HUES6 (cell line): ENCODE data around the gene SPOP.
"Not testable (repeated sequence)": the region's sequence is repeated elsewhere in the genome, so short reads cannot be mapped to it uniquely, and the experiment has no call there.

ENCODE experiments used
- H3K27ac ChIP-seq: 2 replicates; pipeline ENCODE4 v1.7.0; 2013; ENCODE audit warnings: low read depth, mild to moderate bottlenecking, low read length, inconsistent platforms
- H3K27me3 ChIP-seq: 2 replicates; pipeline ENCODE4 v1.6.1; 2013; ENCODE audit warnings: low read length; ENCODE audit not compliant: control insufficient read depth, insufficient read depth
- H3K36me3 ChIP-seq: 2 replicates; pipeline ENCODE4 v1.6.1; 2013; ENCODE audit warnings: low read length; ENCODE audit not compliant: control insufficient read depth, insufficient read depth
- H3K4me1 ChIP-seq: 2 replicates; pipeline ENCODE4 v1.6.1; 2013; ENCODE audit warnings: low read length; ENCODE audit not compliant: control insufficient read depth, insufficient read depth
- H3K4me3 ChIP-seq: 2 replicates; pipeline ENCODE4 v1.5.1; 2013; ENCODE audit warnings: low read depth, low read length
- H3K9ac ChIP-seq: one replicate; pipeline ENCODE4 v1.6.1; 2013; ENCODE audit warnings: mild to moderate bottlenecking, low read length
- H3K9me3 ChIP-seq: 2 replicates; pipeline ENCODE4 v1.6.1; 2013; ENCODE audit warnings: low read depth, low read length; ENCODE audit not compliant: control insufficient read depth, insufficient read depth

The SPOP gene

DNA sequence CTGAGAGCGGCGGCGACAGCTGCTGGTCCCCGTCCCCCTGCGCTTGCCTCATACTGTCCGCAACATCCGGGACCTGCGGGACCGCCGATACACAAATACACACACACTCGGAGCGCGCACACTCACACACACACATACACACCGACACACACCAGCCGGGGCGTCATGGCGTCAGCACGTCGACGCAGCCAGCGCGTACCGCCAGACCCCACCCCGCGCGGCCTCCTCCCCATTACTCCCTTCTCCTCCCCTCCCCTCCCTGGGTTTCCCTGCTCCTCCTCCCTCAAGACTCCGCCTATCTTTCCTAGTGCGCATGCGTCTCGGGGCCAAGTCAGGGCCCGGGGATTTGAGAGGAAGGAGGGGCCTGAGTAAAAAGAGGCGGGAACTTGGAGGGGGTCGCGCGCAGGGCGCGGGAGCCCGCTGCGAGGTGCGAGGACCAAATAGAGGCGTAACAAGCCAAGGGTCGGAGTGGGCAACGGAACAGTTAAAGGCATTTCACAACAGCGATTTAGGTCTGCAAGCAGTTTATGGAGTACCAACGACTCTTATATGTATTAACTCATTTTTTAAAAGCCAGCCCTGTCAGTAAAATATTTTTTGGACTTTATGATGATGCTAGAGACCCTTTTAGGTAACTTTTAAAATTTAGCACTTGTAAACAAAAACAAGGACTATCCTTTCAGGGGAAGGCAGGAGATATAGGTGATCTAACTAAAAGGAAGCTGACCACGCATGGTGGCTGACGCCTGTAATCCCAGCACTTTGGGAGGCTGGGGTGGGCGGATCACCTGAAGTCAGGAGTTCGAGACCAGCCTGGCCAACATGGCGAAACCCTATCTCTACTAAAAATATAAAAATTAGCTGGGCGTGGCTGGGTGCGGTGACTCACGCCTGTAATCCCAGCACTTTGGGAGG lies at the start of gene SPOP:
Gene SPOP (minus strand): TSS at position 165 of the 915 bp plus-strand sequence. CDS start 55,287 bp downstream, outside the sequence.
- Histone ChIP-seq H3K4me1 (peaks cover 9% of the 10 kb centered on the region), H3K27me3 (no peaks in the 10 kb centered on the region), H3K4me3 (peak within 1 kb of the TSS; percentile 64), H3K9ac (peak within 1 kb of the TSS; percentile 46), H3K36me3 (peaks cover 3% of the 10 kb centered on the region; the same call in 1 of the 2 replicates), H3K9me3 (peaks cover 3% of the 10 kb centered on the region; the same call in 1 of the 2 replicates), H3K27ac (peak within 1 kb of the TSS; percentile 1; the same call in 1 of the 2 replicates)

DNA sequence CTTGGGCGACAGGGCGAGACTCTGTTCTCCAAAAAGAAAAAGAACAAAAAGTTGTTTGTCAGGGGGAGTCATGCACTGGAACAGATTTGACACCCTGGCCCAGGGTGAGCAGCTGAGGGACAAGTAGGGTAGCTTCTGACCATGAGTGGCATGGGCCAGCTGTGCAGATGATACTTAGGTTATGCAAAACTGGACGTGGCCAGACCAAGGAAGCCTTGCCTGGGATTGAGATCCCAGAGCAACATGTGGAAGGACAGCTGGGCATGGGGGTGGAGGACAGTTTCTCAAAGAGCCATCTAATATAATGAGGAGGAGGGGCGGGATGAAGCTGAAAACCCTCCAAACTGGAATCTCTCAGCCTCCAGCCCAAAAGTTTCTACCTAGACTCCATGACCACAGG lies 49.5 kb upstream of the SPOP start:
- Histone ChIP-seq H3K27me3 (no peaks in the 10 kb centered on the region), H3K4me1 (no peaks in the 10 kb centered on the region), H3K27ac (no peak overlapping the region), H3K9me3 (no peaks in the 10 kb centered on the region), H3K4me3 (no peak overlapping the region), H3K9ac (no peak overlapping the region), H3K36me3 (peaks cover 20% of the 10 kb centered on the region)

GRCh38 chr17:49725452-49726130 lies 47.7 kb upstream of the SPOP start:
- Histone ChIP-seq H3K27me3 (no peaks in the 10 kb centered on the region), H3K9ac (no peak overlapping the region), H3K9me3 (no peaks in the 10 kb centered on the region), H3K4me1 (no peaks in the 10 kb centered on the region), H3K36me3 (peaks cover 32% of the 10 kb centered on the region), H3K27ac (no peak overlapping the region), H3K4me3 (no peak overlapping the region)

GRCh38 chr17:49724552-49724951 lies 46.7 kb upstream of the SPOP start:
- not testable (repeated sequence) for H3K27me3 ChIP-seq, H3K4me1 ChIP-seq, H3K27ac ChIP-seq, H3K4me3 ChIP-seq, H3K9ac ChIP-seq, H3K9me3 ChIP-seq
- H3K36me3 ChIP-seq, result peaks cover 40% of the 10 kb centered on the region

DNA sequence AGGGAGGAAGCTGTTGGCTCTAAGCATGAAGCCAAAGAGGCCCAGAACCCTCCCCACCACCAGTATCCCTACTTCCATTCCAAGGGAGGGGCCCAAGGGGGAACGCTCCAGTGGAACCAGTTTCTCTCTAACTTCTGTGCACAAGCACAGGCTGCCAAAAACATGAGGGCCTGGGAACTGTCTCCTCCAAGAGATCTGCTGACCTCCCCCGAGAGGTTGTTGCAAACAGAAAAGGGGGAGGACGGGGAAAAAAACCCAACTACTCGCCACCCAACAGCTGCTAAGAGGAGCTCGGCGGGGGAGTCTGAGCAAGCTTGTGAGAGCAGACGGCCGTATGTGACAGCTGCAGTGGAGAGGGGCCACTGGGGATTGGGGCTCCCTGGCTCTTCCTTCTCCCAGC lies 45.5 kb upstream of the SPOP start:
- Histone ChIP-seq H3K9me3 (no peaks in the 10 kb centered on the region), H3K4me1 (no peaks in the 10 kb centered on the region), H3K36me3 (peaks cover 46% of the 10 kb centered on the region), H3K27me3 (no peaks in the 10 kb centered on the region), H3K27ac (no peak overlapping the region), H3K4me3 (no peak overlapping the region), H3K9ac (no peak overlapping the region)

DNA sequence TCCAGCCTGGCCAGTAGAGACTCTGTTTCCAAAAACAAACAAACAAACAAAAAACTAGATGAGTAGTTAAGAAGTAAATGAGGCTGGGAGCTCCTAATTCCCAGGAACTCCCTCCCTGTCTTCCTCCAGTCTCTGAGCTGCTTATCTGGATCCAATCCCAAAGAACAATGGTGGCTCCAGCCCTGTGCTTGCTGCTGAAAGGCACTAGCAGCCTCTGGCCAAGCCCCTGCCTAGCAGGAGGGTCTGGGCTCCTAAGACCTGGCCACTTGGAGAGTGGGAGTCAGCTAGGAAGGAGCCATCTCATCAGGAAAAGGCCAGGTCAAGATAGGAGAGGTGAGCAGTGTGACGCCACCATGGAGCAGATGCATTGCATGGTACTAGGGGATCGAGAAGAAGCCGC lies 44.2 kb upstream of the SPOP start:
- Histone ChIP-seq H3K9me3 (no peaks in the 10 kb centered on the region), H3K27me3 (no peaks in the 10 kb centered on the region), H3K9ac (no peak overlapping the region), H3K36me3 (peaks cover 60% of the 10 kb centered on the region), H3K27ac (no peak overlapping the region), H3K4me3 (no peak overlapping the region), H3K4me1 (no peaks in the 10 kb centered on the region)

DNA sequence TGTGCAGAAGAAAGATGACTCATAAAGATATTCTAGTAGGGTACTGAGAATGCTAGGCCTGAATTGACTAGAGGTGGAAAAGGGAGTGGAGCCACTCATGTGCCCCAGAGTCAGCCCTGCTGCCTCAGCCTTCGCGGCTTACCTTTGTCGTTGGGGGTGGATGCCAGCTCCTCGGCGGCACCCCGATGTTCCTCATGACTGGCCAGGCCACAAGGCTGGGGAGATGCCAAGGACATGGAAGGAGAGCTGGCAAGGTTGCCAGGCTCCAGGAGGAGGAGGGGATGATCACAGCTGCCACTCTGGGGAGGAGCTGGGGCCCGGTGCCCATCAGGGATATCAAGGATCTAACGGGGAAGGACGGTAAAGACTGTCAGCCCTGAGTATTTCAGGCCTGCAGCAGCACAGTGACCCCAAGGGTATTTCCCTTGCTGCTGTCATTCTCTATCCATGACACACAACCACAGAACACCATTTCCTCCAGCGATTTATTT lies 39.5 kb upstream of the SPOP start:
- Histone ChIP-seq H3K9ac (no peak overlapping the region), H3K9me3 (no peaks in the 10 kb centered on the region), H3K36me3 (peaks cover 82% of the 10 kb centered on the region), H3K4me1 (no peaks in the 10 kb centered on the region), H3K27ac (no peak overlapping the region), H3K27me3 (no peaks in the 10 kb centered on the region), H3K4me3 (no peak overlapping the region)

DNA sequence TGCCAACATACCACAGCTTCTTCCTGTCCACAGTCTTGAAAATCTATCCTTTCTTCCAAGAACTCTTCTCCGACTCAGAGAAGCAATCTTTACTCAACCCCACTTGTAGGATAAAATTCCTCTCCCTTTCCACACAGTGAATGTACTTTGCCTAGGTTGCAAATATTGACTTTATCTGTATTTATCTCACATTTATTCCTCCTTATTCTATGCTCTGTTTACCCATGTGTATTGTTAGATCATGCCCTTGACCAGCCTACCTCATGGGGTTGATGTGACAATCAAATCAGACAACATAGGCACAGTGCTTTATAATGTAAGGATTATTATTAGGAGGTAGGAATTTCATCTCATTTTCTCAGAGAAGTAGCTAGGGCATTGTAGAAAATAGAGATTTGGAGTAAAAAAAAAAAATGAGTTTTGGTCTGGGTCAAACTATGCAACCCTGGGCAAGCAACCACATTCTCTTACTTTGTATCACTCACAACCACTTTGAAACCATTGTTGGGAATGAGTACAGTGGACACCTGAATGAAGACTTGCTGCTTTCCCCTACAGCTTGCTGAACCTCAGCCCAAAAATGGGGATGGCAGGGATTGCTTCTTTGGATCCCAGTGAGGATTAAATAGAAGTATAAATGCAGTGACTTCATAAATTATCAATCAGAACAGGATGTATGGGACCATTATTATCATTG lies 38.9 kb upstream of the SPOP start:
- peaks cover 76% of the 10 kb centered on the region for H3K36me3 ChIP-seq
- H3K4me3 ChIP-seq, result no peak overlapping the region
- no peaks in the 10 kb centered on the region for H3K4me1 ChIP-seq
- H3K9me3 ChIP-seq, result no peaks in the 10 kb centered on the region
- no peak overlapping the region for H3K27ac ChIP-seq
- no peak overlapping the region for H3K9ac ChIP-seq
- no peaks in the 10 kb centered on the region for H3K27me3 ChIP-seq

DNA sequence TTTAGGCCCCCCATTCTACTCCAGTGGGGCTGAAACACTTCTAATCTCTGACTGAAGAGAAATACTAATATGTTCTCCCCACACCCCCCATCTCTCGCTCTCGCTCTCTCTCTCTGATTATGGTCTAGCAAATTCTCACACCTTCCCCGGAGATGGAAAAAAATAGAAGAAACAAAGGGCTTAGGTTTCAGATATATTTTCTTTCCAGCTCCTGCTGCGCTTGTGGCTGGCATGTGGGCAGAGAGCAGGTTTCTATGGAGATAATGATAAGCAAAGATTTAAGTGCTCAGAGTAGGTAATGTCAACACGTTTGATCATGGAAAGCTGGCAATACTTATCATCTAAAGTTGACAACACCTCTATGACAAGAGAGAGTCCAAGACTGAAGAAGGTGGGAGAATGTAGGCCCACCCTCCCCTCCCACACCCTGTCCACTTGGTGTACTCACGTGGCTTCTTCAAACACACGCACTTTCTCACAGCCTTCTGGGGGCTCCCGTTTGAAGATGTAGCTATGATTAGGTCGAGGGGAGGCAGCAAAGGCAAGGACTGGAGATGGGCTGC lies 37.9 kb upstream of the SPOP start:
- Histone ChIP-seq H3K27me3 (no peaks in the 10 kb centered on the region), H3K27ac (no peak overlapping the region), H3K9ac (no peak overlapping the region), H3K4me3 (no peak overlapping the region), H3K4me1 (no peaks in the 10 kb centered on the region), H3K9me3 (no peaks in the 10 kb centered on the region), H3K36me3 (peaks cover 71% of the 10 kb centered on the region)

DNA sequence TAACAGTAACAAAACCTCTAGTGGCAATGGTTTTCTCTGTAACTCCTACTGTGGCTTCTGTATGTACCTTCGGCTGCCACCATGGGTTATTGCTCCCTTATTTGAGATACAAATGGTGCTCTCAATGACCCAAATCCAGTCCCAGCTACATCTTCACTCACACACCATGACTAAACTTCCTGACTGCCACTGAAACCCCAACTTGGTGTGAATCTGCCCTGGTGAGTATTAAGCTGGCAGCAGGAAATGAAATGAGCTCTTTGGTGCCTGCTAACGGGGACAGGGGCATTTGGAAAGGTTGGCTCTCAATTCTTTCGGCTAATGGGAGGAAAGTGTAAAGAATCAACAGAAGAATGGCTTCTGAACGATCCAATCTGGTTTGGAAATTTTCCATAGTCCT lies 37.3 kb upstream of the SPOP start:
- Histone ChIP-seq H3K9me3 (no peaks in the 10 kb centered on the region), H3K9ac (no peak overlapping the region), H3K27ac (0 out of 2 replicates have a peak overlapping the region, but pooled peaks have one; percentile 18), H3K4me1 (no peaks in the 10 kb centered on the region), H3K27me3 (no peaks in the 10 kb centered on the region), H3K36me3 (peaks cover 69% of the 10 kb centered on the region), H3K4me3 (no peak overlapping the region)
